ENCODE results near the gene RPTOR. TPM values are rescaled to one million over a fixed set of nuclear protein-coding genes. Genes with fewer than 3 reads are reported as not detected.

Gene RPTOR
- total RNA-seq, 1 experiment from 2014 or later, result 25.1 TPM

- Histone ChIP-seq H3K79me1 (ENCODE audit: insufficient read depth, low read depth, low read length, poor library complexity, severe bottlenecking) (no peaks in the 10 kb centered on the region), H2BK20ac (ENCODE audit: low read depth, low read length, poor library complexity, severe bottlenecking) (no peak overlapping the region), H4K91ac (ENCODE audit: insufficient read length, low read depth, low read length) (no peak overlapping the region), H3K9me3 (ENCODE audit: control insufficient read depth, low read depth, low read length) (no peaks in the 10 kb centered on the region), H3K4me2 (ENCODE audit: insufficient read depth, insufficient read length, low read length) (no peak overlapping the region), H3K14ac (ENCODE audit: insufficient read depth, low read length) (no peak overlapping the region), H2BK12ac (ENCODE audit: insufficient read length, low read depth, low read length) (no peak overlapping the region), H3K27ac (ENCODE audit: insufficient read length, low read depth, low read length) (no peak overlapping the region), H3T11ph (ENCODE audit: low read length) (no peak overlapping the region), H3K56ac (ENCODE audit: insufficient read length, low read depth, low read length) (no peak overlapping the region), H3K79me2 (ENCODE audit: insufficient read depth, low read length) (no peaks in the 10 kb centered on the region), H2BK15ac (ENCODE audit: low read depth, low read length) (no peak overlapping the region), H3K27me3 (ENCODE audit: insufficient read depth, low read length) (no peaks in the 10 kb centered on the region), H2AFZ (ENCODE audit: low read length) (no peak overlapping the region), H4K20me1 (ENCODE audit: control insufficient read depth, insufficient read depth, insufficient read length) (no peaks in the 10 kb centered on the region), H4K5ac (ENCODE audit: insufficient read length, low read depth, low read length) (no peak overlapping the region), H3K23ac (ENCODE audit: insufficient read length, low read depth, low read length) (no peak overlapping the region), H3K18ac (ENCODE audit: insufficient read length, low read depth, low read length) (no peak overlapping the region), H2BK5ac (ENCODE audit: insufficient read length, low read length) (no peak overlapping the region), H3K23me2 (ENCODE audit: insufficient read length, low read depth, low read length, poor library complexity, severe bottlenecking) (no peaks in the 10 kb centered on the region), H3K4ac (ENCODE audit: low read depth, low read length) (no peak overlapping the region), H2AK5ac (ENCODE audit: insufficient read length, low read length) (no peak overlapping the region), H4K8ac (replicated peaks; ENCODE audit: insufficient read length, low read depth, low read length) (no peak overlapping the region), H3K9ac (ENCODE audit: extremely low read depth, insufficient read length, low read length) (no peak overlapping the region), H3K4me1 (ENCODE audit: insufficient read depth, low read length) (peaks cover 5% of the 10 kb centered on the region; the same call in 1 of the 2 replicates), H2BK120ac (ENCODE audit: low read depth, low read length, poor library complexity, severe bottlenecking) (no peak overlapping the region)
- no peak for DNase-seq
- no peak for TF ChIP-seq CTCF (conservative IDR thresholded peaks at IDR 0.05)
- Mint-ChIP-seq H3K27ac (peak overlapping the region in 1 of 3 experiments; percentile 53; a peak in 1 of 7 replicates), H3K27me3 (ENCODE audit: low read depth) (no peaks in the 10 kb centered on the region; the same call in 1 of the 2 replicates), H3K4me1 (peaks cover 44 to 49% of the 10 kb centered on the region in 2 experiments), H3K36me3 (ENCODE audit: insufficient read depth in 1 of 3, low read depth in 3 of 3) (peaks cover 10 to 31% (median 13%) of the 10 kb centered on the region in 3 experiments), H3K9me3 (peaks cover 0 to 9% of the 10 kb centered on the region in 2 experiments; a peak in 2 of 5 replicates), H3K4me3 (no peak overlapping the region)
- no CpG with 5 or more reads among the region's 20 CpGs for WGBS (ENCODE audit: extremely low coverage, insufficient read length, low lambda C conversion rate)
Observed at GRCh38 chr17:80862481-80862961, 317.9 kb downstream of the RPTOR start.

All from H9 (cell line).